ENCODE results near the gene PIH1D2.
A peak's percentile ranks its signal among the peaks of the same experiment; 100 is the strongest.

PIH1D2 gene

DNA sequence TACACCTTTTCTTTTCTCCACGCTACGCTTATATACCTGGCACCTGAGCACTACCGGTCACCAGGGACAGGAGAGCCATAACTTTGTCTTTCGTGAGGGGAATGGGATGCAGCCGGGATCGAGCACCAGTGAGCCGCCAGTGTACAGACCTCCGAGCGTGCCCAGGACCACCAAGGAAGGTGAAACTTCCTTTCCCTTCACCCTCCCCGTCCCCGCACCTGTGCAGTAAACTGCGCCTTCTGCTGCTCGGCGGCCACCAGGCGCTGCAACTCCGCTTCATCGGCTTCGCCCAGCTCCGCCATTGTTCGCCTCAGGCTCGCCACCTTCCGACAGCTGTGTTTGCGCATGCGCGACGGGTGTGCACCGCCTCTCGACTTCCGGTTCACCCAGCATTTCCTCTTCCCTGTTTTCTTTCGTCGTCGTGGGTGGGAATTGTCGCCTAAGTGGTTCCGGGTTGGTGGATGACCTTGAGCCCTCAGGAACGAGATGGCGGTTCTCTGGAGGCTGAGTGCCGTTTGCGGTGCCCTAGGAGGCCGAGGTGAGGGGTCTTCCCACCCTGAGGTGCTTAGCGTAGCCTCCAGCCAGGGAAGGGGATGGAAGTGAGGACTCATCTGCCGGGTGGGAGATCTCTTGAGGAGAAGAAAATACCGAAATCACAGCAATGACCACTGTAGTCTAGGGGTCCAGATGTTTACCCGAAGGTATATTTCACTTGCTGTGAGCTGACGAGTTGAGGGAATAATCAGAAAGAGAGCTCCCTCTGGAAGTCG lies 12.8 kb upstream of the PIH1D2 start, which contains the start of the genes SDHD and TIMM8B (continued):
- TF ChIP-seq ZNF548 (tag by site-specific recombination; IDR thresholded peaks at IDR 0.05) (no peak), BCL11A (tag by site-specific recombination; IDR thresholded peaks at IDR 0.05; ENCODE audit: low read depth) (no peak), GLI2 (tag by site-specific recombination; IDR thresholded peaks at IDR 0.05; ENCODE audit: borderline replicate concordance, low read depth) (no peak), HOXC10 (CRISPR knock-in tag; IDR thresholded peaks at IDR 0.05) (no peak), ZBTB21 (tag by site-specific recombination; IDR thresholded peaks at IDR 0.05) (peak; percentile 47; the same call in 1 of the 2 replicates), ZBTB20 (tag by site-specific recombination; IDR thresholded peaks at IDR 0.05) (peak; percentile 78), ZNF23 (tag by site-specific recombination; IDR thresholded peaks at IDR 0.05; ENCODE audit: borderline replicate concordance) (no peak), ZNF791 (tag by site-specific recombination; IDR thresholded peaks at IDR 0.05) (no peak), ZFP41 (tag by site-specific recombination; IDR thresholded peaks at IDR 0.05; ENCODE audit: borderline replicate concordance) (no peak), ZNF10 (tag by site-specific recombination; IDR thresholded peaks at IDR 0.05) (no peak; the same call in 1 of the 2 replicates), ZNF585B (tag by site-specific recombination; IDR thresholded peaks at IDR 0.05) (no peak), ZNF391 (tag by site-specific recombination; IDR thresholded peaks at IDR 0.05; ENCODE audit: borderline replicate concordance, low read depth) (no peak), ZNF404 (tag by site-specific recombination; IDR thresholded peaks at IDR 0.05) (no peak), ZNF416 (tag by site-specific recombination; IDR thresholded peaks at IDR 0.05) (no peak), ZBTB8A (tag by site-specific recombination; IDR thresholded peaks at IDR 0.05) (no peak), ZNF121 (tag by site-specific recombination; IDR thresholded peaks at IDR 0.05) (no peak), HOXD13 (CRISPR knock-in tag; IDR thresholded peaks at IDR 0.05; ENCODE audit: borderline replicate concordance) (no peak), ZNF239 (tag by site-specific recombination; IDR thresholded peaks at IDR 0.05) (no peak), KLF8 (tag by site-specific recombination; IDR thresholded peaks at IDR 0.05) (no peak; the same call in 1 of the 2 replicates), ZNF747 (tag by site-specific recombination; IDR thresholded peaks at IDR 0.05) (no peak), ZSCAN30 (tag by site-specific recombination; IDR thresholded peaks at IDR 0.05) (no peak), ZNF837 (tag by site-specific recombination; IDR thresholded peaks at IDR 0.05) (no peak), HOXA7 (CRISPR knock-in tag; IDR thresholded peaks at IDR 0.05; ENCODE audit: borderline replicate concordance) (no peak), ZNF169 (tag by site-specific recombination; IDR thresholded peaks at IDR 0.05) (no peak), ZNF16 (tag by site-specific recombination; IDR thresholded peaks at IDR 0.05; ENCODE audit: low read depth) (no peak), ZNF76 (tag by site-specific recombination; IDR thresholded peaks at IDR 0.05; ENCODE audit: borderline replicate concordance, low read depth) (peak; percentile 78), ZSCAN16 (tag by site-specific recombination; IDR thresholded peaks at IDR 0.05) (no peak)
- TF ChIP-seq, protein P1, sequence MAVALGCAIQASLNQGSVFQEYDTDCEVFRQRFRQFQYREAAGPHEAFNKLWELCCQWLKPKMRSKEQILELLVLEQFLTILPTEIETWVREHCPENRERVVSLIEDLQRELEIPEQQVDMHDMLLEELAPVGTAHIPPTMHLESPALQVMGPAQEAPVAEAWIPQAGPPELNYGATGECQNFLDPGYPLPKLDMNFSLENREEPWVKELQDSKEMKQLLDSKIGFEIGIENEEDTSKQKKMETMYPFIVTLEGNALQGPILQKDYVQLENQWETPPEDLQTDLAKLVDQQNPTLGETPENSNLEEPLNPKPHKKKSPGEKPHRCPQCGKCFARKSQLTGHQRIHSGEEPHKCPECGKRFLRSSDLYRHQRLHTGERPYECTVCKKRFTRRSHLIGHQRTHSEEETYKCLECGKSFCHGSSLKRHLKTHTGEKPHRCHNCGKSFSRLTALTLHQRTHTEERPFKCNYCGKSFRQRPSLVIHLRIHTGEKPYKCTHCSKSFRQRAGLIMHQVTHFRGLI (tag by site-specific recombination; IDR thresholded peaks at IDR 0.05) = no peak
- TF ChIP-seq, protein P2, sequence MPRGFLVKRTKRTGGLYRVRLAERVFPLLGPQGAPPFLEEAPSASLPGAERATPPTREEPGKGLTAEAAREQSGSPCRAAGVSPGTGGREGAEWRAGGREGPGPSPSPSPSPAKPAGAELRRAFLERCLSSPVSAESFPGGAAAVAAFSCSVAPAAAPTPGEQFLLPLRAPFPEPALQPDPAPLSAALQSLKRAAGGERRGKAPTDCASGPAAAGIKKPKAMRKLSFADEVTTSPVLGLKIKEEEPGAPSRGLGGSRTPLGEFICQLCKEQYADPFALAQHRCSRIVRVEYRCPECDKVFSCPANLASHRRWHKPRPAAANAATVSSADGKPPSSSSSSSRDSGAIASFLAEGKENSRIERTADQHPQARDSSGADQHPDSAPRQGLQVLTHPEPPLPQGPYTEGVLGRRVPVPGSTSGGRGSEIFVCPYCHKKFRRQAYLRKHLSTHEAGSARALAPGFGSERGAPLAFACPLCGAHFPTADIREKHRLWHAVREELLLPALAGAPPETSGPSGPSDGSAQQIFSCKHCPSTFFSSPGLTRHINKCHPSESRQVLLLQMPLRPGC (tag by site-specific recombination; IDR thresholded peaks at IDR 0.05) = no peak
- TF ChIP-seq, protein P3, sequence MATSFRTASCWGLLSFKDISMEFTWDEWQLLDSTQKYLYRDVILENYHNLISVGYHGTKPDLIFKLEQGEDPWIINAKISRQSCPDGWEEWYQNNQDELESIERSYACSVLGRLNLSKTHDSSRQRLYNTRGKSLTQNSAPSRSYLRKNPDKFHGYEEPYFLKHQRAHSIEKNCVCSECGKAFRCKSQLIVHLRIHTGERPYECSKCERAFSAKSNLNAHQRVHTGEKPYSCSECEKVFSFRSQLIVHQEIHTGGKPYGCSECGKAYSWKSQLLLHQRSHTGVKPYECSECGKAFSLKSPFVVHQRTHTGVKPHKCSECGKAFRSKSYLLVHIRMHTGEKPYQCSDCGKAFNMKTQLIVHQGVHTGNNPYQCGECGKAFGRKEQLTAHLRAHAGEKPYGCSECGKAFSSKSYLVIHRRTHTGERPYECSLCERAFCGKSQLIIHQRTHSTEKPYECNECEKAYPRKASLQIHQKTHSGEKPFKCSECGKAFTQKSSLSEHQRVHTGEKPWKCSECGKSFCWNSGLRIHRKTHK (tag by site-specific recombination; IDR thresholded peaks at IDR 0.05) = no peak
- TF ChIP-seq, protein P4, sequence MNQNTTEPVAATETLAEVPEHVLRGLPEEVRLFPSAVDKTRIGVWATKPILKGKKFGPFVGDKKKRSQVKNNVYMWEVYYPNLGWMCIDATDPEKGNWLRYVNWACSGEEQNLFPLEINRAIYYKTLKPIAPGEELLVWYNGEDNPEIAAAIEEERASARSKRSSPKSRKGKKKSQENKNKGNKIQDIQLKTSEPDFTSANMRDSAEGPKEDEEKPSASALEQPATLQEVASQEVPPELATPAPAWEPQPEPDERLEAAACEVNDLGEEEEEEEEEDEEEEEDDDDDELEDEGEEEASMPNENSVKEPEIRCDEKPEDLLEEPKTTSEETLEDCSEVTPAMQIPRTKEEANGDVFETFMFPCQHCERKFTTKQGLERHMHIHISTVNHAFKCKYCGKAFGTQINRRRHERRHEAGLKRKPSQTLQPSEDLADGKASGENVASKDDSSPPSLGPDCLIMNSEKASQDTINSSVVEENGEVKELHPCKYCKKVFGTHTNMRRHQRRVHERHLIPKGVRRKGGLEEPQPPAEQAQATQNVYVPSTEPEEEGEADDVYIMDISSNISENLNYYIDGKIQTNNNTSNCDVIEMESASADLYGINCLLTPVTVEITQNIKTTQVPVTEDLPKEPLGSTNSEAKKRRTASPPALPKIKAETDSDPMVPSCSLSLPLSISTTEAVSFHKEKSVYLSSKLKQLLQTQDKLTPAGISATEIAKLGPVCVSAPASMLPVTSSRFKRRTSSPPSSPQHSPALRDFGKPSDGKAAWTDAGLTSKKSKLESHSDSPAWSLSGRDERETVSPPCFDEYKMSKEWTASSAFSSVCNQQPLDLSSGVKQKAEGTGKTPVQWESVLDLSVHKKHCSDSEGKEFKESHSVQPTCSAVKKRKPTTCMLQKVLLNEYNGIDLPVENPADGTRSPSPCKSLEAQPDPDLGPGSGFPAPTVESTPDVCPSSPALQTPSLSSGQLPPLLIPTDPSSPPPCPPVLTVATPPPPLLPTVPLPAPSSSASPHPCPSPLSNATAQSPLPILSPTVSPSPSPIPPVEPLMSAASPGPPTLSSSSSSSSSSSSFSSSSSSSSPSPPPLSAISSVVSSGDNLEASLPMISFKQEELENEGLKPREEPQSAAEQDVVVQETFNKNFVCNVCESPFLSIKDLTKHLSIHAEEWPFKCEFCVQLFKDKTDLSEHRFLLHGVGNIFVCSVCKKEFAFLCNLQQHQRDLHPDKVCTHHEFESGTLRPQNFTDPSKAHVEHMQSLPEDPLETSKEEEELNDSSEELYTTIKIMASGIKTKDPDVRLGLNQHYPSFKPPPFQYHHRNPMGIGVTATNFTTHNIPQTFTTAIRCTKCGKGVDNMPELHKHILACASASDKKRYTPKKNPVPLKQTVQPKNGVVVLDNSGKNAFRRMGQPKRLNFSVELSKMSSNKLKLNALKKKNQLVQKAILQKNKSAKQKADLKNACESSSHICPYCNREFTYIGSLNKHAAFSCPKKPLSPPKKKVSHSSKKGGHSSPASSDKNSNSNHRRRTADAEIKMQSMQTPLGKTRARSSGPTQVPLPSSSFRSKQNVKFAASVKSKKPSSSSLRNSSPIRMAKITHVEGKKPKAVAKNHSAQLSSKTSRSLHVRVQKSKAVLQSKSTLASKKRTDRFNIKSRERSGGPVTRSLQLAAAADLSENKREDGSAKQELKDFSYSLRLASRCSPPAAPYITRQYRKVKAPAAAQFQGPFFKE (tag by site-specific recombination; IDR thresholded peaks at IDR 0.05; ENCODE audit: borderline replicate concordance) = no peak
